NT2/D1 (cell line): ENCODE measurements around the gene MORN5.

Experiments
- DNase-seq: peaks from one replicate; pipeline ENCODE4 v3.0.0-alpha.2; 2011; ENCODE audit warnings: low read depth, low spot score
- H3K27me3 ChIP-seq: 2 replicates; pipeline ENCODE4 v1.6.0; 2011; ENCODE audit warnings: mild to moderate bottlenecking; ENCODE audit not compliant: insufficient read length, insufficient read depth
- H3K36me3 ChIP-seq: 2 replicates; pipeline ENCODE4 v1.6.1; 2011; ENCODE audit warnings: mild to moderate bottlenecking, low read length, mixed read lengths; ENCODE audit not compliant: insufficient read depth, insufficient read length
- H3K4me1 ChIP-seq: 2 replicates; pipeline ENCODE4 v1.5.1; 2011; ENCODE audit not compliant: insufficient read depth, insufficient read length
- H3K4me3 ChIP-seq: 2 replicates; pipeline ENCODE4 v1.5.1; 2011; ENCODE audit warnings: low read depth; ENCODE audit not compliant: insufficient read length
- H3K9ac ChIP-seq: 2 replicates; pipeline ENCODE4 v1.6.0; 2011; ENCODE audit warnings: low read depth; ENCODE audit not compliant: insufficient read length
- H3K9me3 ChIP-seq: 2 replicates; pipeline ENCODE4 v1.5.1; 2011; ENCODE audit warnings: mild to moderate bottlenecking, low read length; ENCODE audit not compliant: insufficient read depth
- SUZ12 ChIP-seq: IDR thresholded peaks from 2 replicates; pipeline ENCODE4 v1.6.1; 2011; ENCODE audit not compliant: insufficient read length, insufficient read depth; ENCODE audit errors: extremely low read depth
- YY1 ChIP-seq: IDR thresholded peaks from 2 replicates; pipeline ENCODE4 v1.6.1; 2011; ENCODE audit not compliant: insufficient read length, insufficient read depth
- ZNF274 ChIP-seq: IDR thresholded peaks from 2 replicates; pipeline ENCODE4 v1.6.1; 2011; ENCODE audit warnings: mild to moderate bottlenecking, low read depth, low read length

The MORN5 gene

GRCh38 chr9:122159026-122159924 is at the start of gene MORN5, which contains the start of gene NDUFA8:
Gene MORN5 (plus strand): TSS chr9:122159908. CDS start chr9:122159973, 65 bp downstream.
Gene NDUFA8 (minus strand): TSS chr9:122159779. CDS start chr9:122159677, 102 bp downstream.
- peak; percentile 98 for DNase-seq
- Histone ChIP-seq H3K9ac (peak within 1 kb of the TSS; percentile 98), H3K4me3 (peak within 1 kb of the TSS; percentile 99), H3K36me3 (peaks cover 3% of the 10 kb centered on the region), H3K9me3 (peaks cover 12% of the 10 kb centered on the region), H3K27me3 (no peaks in the 10 kb centered on the region), H3K4me1 (no peaks in the 10 kb centered on the region)
- no peak for TF ChIP-seq SUZ12

- no peak overlapping the region for H3K9ac ChIP-seq
- no peaks in the 10 kb centered on the region for H3K36me3 ChIP-seq
- TF ChIP-seq YY1 (no peak), ZNF274 (no peak), SUZ12 (no peak)
- H3K4me3 ChIP-seq: no peak overlapping the region
- H3K4me1 ChIP-seq: peaks cover 20% of the 10 kb centered on the region
- H3K27me3 ChIP-seq: no peaks in the 10 kb centered on the region
- no peaks in the 10 kb centered on the region for H3K9me3 ChIP-seq
- DNase-seq: no peak
Measured at GRCh38 chr9:122110100-122110833, 49.4 kb upstream of the MORN5 start.

- DNase-seq: no peak
- Histone ChIP-seq H3K27me3 (no peaks in the 10 kb centered on the region), H3K9me3 (no peaks in the 10 kb centered on the region), H3K9ac (no peak overlapping the region), H3K4me1 (peaks cover 31% of the 10 kb centered on the region), H3K36me3 (no peaks in the 10 kb centered on the region), H3K4me3 (no peak overlapping the region)
- TF ChIP-seq SUZ12 (no peak), YY1 (no peak), ZNF274 (no peak)
Measured at GRCh38 chr9:122111413-122112085, 48.2 kb upstream of the MORN5 start.

GRCh38 chr9:122112238-122112637 is 47.5 kb upstream of the MORN5 start:
- no peak for TF ChIP-seq ZNF274
- no peak for TF ChIP-seq SUZ12
- TF ChIP-seq YY1: no peak
- peaks cover 32% of the 10 kb centered on the region for H3K4me1 ChIP-seq
- no peaks in the 10 kb centered on the region for H3K27me3 ChIP-seq
- no peak for DNase-seq
- H3K36me3 ChIP-seq: no peaks in the 10 kb centered on the region
- H3K9ac ChIP-seq: no peak overlapping the region
- no peak overlapping the region for H3K4me3 ChIP-seq
- no peaks in the 10 kb centered on the region for H3K9me3 ChIP-seq

GRCh38 chr9:122113574-122113973 is 46.1 kb upstream of the MORN5 start:
- Histone ChIP-seq H3K4me3 (no peak overlapping the region), H3K36me3 (no peaks in the 10 kb centered on the region), H3K4me1 (peaks cover 29% of the 10 kb centered on the region), H3K27me3 (no peaks in the 10 kb centered on the region), H3K9me3 (no peaks in the 10 kb centered on the region), H3K9ac (no peak overlapping the region)
- TF ChIP-seq SUZ12 (no peak), ZNF274 (no peak), YY1 (no peak)
- DNase-seq: no peak

GRCh38 chr9:122115176-122116035 is 44.3 kb upstream of the MORN5 start:
- H3K36me3 ChIP-seq: no peaks in the 10 kb centered on the region
- H3K4me3 ChIP-seq: no peak overlapping the region
- DNase-seq: no peak
- H3K9me3 ChIP-seq: no peaks in the 10 kb centered on the region
- no peaks in the 10 kb centered on the region for H3K27me3 ChIP-seq
- no peak for TF ChIP-seq ZNF274
- peaks cover 25% of the 10 kb centered on the region for H3K4me1 ChIP-seq
- H3K9ac ChIP-seq: peak overlapping the region; percentile 13
